ENCODE data around the gene ERMN. TPM values are rescaled to one million over a fixed set of nuclear protein-coding genes. Genes with fewer than 3 reads are reported as not detected.
A peak's percentile ranks its signal among the peaks of the same experiment; 100 is the strongest.
"Not testable (repeated sequence)": the region's sequence is repeated elsewhere in the genome, so short reads cannot be mapped to it uniquely, and the experiment has no call there.

ERMN gene
- total RNA-seq: 0.62 and 0.78 TPM in 2 replicates
- polyA plus RNA-seq (2012): 0.19 TPM

DNA sequence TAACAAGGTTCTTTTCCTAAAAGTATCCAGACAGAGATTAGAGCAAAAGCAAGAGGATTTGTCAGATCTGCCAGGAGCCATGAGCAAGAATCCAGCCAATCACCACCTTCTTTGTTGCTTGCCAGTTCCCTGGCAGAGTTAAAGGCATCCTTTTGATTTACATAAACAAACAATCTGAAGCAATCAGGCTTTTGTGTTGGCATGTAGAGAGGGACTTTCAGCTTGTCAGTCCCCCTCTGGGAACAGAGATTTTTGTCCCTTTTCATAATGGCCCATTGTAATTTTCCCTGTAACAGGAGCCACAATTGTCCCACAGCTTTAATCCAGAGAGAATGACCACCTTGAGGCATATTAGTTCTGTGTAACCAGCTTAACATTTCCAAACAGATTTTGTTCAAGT is at the start of gene ERMN:
Gene ERMN (minus strand): TSS at position 39 of the 400 bp plus-strand sequence. CDS start 182 bp downstream, outside the sequence.
- DNase-seq (ENCODE audit: low read depth): no peak

GRCh38 chr2:157375384-157375783 is 49.8 kb upstream of the ERMN start:
- DNase-seq (ENCODE audit: low read depth): no peak

GRCh38 chr2:157368508-157368907 is 42.9 kb upstream of the ERMN start:
- DNase-seq (ENCODE audit: low read depth): not testable (repeated sequence)

- no peak for DNase-seq (ENCODE audit: low read depth)
Measured at GRCh38 chr2:157367704-157368103, 42.1 kb upstream of the ERMN start.

DNA sequence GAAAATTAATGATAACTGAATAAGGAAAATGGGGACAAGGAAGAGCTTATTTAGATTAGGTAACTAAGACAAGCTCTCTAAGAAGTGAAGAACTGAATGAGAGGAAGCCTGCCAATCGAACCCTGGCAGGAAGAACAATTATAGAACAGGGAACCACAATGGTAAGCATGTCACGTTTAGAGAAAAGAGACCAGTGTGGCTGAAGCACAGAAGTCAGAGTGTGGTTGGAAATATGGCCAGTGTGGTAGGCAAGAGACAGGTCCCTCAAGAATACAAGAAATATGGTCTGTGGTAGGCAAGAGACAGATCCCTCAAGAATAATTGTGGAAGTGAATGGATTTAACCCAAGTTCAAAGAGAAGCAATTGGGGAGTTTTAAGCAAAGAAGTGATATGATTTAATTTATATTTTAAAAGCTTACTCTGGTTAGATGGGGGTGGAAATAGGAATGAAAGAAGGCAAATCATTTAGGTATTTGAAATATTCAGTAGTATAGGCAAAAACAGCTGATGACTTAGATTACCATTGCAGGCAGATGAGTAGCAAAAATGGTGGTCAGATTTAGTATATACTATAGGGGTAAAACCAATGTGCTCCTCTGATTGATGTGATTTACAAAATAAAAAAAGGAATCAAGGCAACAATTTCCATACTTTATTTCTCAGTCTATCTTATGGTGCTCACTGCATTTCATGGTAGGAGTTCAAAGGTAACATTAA is 38.8 kb upstream of the ERMN start:
- peak; percentile 85 for DNase-seq (ENCODE audit: low read depth)

- peak; percentile 50 for DNase-seq (ENCODE audit: low read depth)
Measured at GRCh38 chr2:157363612-157364101, 38.0 kb upstream of the ERMN start.

GRCh38 chr2:157362627-157363026 is 37.0 kb upstream of the ERMN start:
- no peak for DNase-seq (ENCODE audit: low read depth)

- no peak for DNase-seq (ENCODE audit: low read depth)
Measured at GRCh38 chr2:157361526-157361925, 35.9 kb upstream of the ERMN start.

DNA sequence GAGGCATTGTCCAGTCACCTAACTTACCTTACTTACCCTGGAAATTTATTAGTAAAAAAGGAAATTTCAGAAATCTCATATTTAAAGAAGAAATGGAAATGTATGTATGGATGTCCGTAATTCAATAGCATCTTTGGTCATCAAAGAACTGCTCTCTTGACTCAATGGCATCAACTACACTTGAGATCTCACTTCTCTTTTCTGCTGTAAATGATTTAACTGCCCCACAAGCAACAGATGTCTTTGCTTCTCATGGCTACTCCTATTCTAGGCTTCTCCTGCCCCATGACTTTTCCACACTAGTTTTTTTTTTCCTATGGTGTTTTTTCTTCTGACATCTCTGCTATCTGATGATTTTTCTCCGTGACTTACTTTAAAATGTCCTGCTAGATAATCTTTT is 34.0 kb upstream of the ERMN start:
- no peak for DNase-seq (ENCODE audit: low read depth)

- peak; percentile 34 for DNase-seq (ENCODE audit: low read depth)
Measured at GRCh38 chr2:157355618-157356017, 30.0 kb upstream of the ERMN start.

DNA sequence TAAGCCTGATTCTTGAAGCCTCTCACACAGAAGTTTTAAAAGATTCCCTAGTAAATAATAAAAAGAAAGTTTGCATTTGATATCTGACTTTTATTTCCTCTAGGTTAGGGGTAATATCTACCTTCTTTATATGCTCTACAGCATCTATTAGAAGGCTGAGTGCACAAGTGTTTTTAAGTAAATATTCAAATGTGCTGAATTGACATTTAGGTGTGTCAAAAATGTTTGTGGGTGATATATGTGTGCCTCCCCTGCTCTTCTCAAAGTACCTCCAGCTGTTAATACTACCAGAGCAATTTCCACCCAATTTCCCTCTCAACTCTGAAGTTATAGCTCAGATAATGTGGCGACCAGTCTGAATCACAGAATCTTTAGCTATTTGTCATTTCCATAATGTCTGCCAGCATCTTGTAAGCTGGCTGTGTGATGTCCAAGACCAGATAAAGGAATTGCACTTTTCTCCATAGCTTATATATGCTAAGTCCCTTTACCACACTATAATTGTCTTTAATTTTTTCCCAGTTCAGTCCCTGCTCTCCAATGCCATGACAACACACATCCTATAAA is 24.4 kb upstream of the ERMN start:
- no peak for DNase-seq (ENCODE audit: low read depth)

DNA sequence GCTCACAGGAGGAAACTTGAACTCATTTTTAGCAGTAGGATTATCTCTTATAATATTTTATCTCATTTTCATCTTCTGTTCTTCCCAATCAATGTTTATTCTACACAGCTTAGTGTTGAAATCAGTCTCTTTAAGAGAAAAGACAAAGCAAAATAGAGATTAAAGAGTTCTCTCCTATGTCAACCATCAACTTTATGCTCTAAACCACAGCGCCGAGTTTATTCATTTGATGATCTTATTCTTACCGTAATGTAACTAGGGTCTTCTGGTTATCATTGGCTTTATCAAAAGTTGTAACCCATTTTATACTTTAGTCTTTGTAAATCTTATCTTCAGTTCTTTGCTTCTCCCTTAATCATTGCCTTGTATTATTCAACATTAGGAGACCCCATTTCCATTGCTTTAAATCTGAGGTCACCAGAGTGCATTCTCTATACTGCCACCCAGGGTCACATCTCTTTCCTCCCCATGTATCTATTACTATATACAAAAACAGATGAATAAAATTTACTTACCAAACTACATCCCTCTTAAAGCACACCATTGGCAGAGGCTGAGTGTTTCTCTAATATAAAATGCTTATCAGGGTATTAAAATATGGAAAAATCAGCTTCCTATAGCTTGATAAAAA is 22.8 kb upstream of the ERMN start:
- DNase-seq (ENCODE audit: low read depth): no peak

DNA sequence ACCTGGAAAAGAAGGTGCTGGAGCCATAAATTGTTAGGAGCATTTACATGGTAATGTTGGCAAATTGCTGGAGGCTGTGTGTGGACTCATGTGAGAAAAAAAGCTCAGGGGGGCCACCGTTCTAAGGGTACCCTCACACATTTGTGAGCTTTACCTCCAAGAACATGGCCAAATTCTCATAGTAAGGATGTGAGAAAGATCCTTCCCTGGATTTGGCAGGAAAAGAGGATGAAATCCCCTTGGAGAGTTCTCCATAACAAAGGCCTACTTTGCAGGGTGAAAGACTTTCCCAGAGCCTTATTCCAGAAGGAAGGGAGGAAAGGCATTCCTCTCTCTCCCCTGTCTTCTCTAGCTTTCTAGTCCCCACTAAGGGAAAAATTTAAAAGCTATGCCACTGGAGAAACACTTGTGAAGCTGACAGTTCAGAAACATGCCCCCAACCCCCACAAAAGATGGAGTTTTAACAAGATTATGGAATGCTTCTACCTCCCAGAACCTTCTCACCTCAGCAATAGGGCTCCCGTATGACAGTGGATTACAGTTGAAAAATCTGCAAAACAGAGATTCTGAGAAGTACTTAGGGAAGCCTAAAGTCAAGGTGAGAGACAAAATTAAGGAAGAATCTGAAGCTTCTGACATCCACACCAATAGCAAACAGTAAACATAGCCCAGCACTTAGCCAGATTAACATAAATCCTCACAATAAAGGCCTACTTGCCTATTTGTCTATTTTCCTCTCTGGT is 20.2 kb upstream of the ERMN start:
- DNase-seq (ENCODE audit: low read depth): no peak

DNA sequence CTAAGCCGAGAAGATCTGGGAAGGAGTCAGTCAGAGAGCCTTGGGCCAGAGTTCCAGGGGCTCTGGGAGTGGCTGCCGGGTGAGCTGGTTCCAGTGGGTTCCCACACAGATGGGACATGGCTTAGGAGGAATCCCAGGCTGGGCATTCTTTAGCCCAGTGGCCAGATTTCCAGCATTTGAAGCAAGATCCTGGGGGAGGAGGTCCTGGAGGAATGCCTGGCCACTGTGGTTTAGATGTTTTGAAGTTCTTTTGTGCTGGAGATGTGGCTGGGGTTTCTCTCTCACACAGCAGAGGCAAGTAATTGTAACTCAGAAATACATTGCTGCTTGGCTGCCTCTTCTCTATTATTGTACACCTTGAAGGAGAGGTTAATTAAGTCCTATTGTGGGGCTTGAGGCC is 15.8 kb upstream of the ERMN start:
- peak; percentile 89 for DNase-seq (ENCODE audit: low read depth)

GRCh38 chr2:157339965-157340655 is 14.5 kb upstream of the ERMN start:
- DNase-seq (ENCODE audit: low read depth): peak; percentile 78

- DNase-seq (ENCODE audit: low read depth): no peak
Measured at GRCh38 chr2:157337978-157338377, 12.4 kb upstream of the ERMN start.

DNA sequence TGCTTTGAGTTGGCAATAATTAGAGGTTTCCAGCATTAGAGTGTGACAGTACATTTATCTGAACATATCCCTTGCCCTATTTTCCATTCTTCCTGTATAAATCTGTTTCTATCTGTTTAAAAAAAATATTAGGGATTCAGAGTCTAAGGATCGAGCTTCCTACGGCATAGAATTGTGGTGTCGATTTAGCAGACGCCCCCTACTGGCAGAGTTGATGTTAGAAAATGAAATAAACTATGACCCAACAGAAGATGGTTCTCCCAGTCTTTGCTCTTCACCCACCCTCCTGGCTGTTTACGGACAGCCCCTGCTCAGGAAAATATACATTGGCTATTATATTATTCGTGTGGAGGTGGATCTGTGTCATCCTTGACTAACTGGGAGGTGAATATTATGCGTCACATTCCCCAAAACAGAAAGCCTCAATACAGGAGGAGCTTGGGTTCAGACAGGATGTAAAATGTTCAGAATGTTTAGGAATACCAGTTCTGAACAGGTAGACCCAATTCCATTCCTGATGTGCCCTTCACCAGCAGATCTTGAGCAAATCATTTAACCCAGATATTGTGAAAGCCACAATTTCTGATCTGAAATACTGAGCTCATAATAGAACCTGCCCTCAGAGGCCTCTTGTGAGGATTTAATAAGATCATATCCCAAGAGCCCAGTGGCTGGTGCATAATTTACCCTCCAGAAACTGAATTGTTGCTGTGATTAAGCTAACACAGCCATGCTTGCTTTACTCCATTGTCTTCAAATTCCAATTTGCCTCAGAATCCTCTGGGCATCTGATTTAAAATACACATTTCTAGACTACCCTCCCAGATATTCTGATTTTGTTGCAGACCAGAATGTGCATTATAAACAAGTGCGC is 10.8 kb upstream of the ERMN start:
- DNase-seq (ENCODE audit: low read depth): peak; percentile 52

- no peak for DNase-seq (ENCODE audit: low read depth)
Measured at GRCh38 chr2:157334797-157335196, 9.2 kb upstream of the ERMN start.

- DNase-seq (ENCODE audit: low read depth): no peak
Measured at GRCh38 chr2:157334335-157334734, 8.7 kb upstream of the ERMN start.

All from myocyte (in vitro differentiated cells).